Myocyte (in vitro differentiated cells): ENCODE results near the gene TMEM88. TPM values are rescaled to one million over a fixed set of nuclear protein-coding genes. Genes with fewer than 3 reads are reported as not detected.

Experiments used
- DNase-seq: peaks from one replicate; pipeline ENCODE4 v3.0.0-alpha.2; 2012; ENCODE audit warnings: low read depth
- total RNA-seq: library from RNA; depleted of rRNA; stranded (reverse); fragments of >200 nt; gene quantifications from 2 replicates; pipeline ENCODE4 v1.2.3, GENCODE V29; 2014

TMEM88 gene
- total RNA-seq, 1 donor from 2014 or later: 0.72 TPM

- DNase-seq: peak; percentile 79
These were observed 11.2 kb upstream of the TMEM88 start for GRCh38 chr17:7843536-7844291.

GRCh38 chr17:7844292-7845154, 10.3 kb upstream of the TMEM88 start:
- DNase-seq: peak; percentile 97

- no peak for DNase-seq
These were observed 9.4 kb upstream of the TMEM88 start for GRCh38 chr17:7845359-7846062.

DNA sequence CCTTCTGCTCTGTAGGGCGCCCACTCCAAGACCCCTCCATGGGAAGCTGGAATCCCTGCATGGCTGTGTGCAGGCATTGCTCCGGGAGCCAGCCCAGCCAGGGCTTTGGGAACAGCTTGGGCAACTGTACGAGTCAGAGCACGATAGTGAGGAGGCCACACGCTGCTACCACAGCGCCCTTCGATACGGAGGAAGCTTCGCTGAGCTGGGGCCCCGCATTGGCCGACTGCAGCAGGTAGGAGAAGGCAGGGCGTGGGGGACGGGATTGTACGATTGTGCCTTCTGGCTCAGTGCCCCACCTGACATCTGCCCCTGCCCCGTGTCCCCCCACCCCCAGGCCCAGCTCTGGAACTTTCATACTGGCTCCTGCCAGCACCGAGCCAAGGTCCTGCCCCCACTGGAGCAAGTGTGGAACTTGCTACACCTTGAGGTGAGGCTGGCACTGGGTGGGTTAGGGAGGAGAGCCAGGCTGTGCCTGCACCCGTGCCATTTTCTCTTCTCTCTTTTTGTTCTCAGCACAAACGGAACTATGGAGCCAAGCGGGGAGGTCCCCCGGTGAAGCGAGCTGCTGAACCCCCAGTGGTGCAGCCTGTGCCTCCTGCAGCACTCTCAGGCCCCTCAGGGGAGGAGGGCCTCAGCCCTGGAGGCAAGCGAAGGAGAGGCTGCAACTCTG, 8.7 kb upstream of the TMEM88 start:
- DNase-seq: no peak

GRCh38 chr17:7846765-7847661, 7.9 kb upstream of the TMEM88 start:
- DNase-seq: no peak

- DNase-seq: no peak
These were observed 6.7 kb upstream of the TMEM88 start for GRCh38 chr17:7848131-7848579.

DNA sequence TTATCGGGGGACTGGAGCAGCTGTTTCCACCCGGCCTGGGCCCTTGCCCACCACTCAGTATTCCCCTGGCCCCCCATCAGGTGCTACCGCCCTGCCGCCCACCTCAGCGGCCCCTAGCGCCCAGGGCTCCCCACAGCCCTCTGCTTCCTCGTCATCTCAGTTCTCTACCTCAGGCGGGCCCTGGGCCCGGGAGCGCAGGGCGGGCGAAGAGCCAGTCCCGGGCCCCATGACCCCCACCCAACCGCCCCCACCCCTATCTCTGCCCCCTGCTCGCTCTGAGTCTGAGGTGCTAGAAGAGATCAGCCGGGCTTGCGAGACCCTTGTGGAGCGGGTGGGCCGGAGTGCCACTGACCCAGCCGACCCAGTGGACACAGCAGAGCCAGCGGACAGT, 6.1 kb upstream of the TMEM88 start:
- no peak for DNase-seq

DNA sequence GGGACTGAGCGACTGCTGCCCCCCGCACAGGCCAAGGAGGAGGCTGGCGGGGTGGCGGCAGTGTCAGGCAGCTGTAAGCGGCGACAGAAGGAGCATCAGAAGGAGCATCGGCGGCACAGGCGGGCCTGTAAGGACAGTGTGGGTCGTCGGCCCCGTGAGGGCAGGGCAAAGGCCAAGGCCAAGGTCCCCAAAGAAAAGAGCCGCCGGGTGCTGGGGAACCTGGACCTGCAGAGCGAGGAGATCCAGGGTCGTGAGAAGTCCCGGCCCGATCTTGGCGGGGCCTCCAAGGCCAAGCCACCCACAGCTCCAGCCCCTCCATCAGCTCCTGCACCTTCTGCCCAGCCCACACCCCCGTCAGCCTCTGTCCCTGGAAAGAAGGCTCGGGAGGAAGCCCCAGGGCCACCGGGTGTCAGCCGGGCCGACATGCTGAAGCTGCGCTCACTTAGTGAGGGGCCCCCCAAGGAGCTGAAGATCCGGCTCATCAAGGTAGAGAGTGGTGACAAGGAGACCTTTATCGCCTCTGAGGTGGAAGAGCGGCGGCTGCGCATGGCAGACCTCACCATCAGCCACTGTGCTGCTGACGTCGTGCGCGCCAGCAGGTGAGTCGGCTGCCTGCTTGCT, 5.6 kb upstream of the TMEM88 start:
- DNase-seq: no peak

GRCh38 chr17:7849751-7850504, 4.9 kb upstream of the TMEM88 start:
- DNase-seq: no peak

- no peak for DNase-seq
These were observed 4.0 kb upstream of the TMEM88 start for GRCh38 chr17:7850701-7851437.

DNA sequence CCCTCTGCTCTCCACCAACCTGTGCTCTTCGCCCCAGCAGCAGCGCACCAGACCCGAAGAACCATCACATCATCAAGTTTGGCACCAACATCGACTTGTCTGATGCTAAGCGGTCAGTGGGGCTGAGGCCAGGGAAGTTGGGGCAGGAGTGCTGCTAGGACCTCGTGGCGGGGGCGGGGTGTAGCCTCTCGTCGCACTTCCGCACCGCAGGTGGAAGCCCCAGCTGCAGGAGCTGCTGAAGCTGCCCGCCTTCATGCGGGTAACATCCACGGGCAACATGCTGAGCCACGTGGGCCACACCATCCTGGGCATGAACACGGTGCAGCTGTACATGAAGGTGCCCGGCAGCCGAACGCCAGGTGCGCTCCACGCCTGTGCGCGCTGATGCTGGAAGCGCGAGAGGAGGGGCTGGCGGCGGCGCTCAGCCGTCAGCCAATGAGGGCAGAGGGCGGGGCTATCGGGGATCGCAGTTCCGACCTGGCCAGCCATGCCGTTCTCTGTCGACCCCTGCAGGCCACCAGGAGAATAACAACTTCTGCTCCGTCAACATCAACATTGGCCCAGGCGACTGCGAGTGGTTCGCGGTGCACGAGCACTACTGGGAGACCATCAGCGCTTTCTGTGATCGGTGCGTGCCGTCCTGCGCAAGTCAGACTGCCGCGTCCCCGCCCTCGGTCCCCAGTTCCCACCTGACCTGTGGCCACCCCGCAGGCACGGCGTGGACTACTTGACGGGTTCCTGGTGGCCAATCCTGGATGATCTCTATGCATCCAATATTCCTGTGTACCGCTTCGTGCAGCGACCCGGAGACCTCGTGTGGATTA, 3.2 kb upstream of the TMEM88 start:
- peak; percentile 74 for DNase-seq

DNA sequence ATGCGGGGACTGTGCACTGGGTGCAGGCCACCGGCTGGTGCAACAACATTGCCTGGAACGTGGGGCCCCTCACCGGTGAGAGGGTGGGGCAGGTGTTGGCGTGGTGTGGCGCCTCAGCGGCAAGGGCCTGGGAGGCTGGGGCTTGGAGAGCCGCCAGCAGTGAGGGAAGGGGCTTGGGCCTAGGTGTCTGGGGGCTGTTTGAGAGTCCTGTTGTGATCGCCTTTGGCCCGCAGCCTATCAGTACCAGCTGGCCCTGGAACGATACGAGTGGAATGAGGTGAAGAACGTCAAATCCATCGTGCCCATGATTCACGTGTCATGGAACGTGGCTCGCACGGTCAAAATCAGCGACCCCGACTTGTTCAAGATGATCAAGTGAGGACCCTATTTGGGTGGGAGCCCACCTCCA, 2.6 kb upstream of the TMEM88 start:
- no peak for DNase-seq

DNA sequence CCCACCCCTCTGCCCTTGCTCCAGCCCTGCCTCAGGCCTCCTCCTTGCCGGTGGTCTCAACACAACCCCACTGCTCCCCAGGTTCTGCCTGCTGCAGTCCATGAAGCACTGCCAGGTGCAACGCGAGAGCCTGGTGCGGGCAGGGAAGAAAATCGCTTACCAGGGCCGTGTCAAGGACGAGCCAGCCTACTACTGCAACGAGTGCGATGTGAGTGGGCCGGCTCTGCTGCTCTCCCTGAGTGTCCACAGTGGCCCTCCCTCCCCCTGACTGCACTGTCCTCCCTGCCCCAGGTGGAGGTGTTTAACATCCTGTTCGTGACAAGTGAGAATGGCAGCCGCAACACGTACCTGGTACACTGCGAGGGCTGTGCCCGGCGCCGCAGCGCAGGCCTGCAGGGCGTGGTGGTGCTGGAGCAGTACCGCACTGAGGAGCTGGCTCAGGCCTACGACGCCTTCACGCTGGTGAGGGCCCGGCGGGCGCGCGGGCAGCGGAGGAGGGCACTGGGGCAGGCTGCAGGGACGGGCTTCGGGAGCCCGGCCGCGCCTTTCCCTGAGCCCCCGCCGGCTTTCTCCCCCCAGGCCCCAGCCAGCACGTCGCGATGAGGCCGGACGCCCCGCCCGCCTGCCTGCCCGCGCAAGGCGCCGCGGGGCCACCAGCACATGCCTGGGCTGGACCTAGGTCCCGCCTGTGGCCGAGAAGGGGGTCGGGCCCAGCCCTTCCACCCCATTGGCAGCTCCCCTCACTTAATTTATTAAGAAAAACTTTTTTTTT, 1.8 kb upstream of the TMEM88 start:
- no peak for DNase-seq

DNA sequence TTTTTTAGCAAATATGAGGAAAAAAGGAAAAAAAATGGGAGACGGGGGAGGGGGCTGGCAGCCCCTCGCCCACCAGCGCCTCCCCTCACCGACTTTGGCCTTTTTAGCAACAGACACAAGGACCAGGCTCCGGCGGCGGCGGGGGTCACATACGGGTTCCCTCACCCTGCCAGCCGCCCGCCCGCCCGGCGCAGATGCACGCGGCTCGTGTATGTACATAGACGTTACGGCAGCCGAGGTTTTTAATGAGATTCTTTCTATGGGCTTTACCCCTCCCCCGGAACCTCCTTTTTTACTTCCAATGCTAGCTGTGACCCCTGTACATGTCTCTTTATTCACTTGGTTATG, 1.2 kb upstream of the TMEM88 start:
- DNase-seq: no peak

GRCh38 chr17:7854078-7854777, 638 bp upstream of the TMEM88 start:
- no peak for DNase-seq

DNA sequence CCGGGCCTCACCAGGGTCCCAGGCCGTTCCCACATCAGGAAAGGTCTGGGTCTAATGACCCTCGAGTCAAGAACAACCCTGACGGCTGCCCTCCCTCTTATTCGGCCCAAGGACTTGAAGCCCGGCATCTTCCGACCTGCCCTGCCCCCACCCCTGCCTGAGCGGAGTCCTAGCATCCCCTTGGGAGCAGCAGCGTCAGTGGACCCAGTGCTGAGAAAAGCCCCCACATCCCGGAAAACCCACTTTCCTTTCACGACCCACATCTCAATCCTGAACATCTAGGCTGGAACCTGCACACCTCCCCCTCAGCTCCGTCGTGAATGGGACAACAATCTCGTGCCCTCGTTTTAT, 769 bp downstream of the TMEM88 start:
- DNase-seq: no peak
